Stimulated activated CD8-positive, alpha-beta memory T cell treated with anti-CD3 and anti-CD28 coated beads, Interleukin-15, amount 100 ng/mL, for 24 hours (primary cell): ENCODE measurements around the gene SH3RF3.

Experiments
- DNase-seq: peaks from one replicate; pipeline ENCODE4 v3.0.0-alpha.2; 2020; ENCODE audit warnings: low read depth

The SH3RF3 gene

GRCh38 chr2:109139002-109139401, 10.0 kb downstream of the SH3RF3 start:
- no peak for DNase-seq

GRCh38 chr2:109139865-109140396, 10.9 kb downstream of the SH3RF3 start:
- no peak for DNase-seq

DNA sequence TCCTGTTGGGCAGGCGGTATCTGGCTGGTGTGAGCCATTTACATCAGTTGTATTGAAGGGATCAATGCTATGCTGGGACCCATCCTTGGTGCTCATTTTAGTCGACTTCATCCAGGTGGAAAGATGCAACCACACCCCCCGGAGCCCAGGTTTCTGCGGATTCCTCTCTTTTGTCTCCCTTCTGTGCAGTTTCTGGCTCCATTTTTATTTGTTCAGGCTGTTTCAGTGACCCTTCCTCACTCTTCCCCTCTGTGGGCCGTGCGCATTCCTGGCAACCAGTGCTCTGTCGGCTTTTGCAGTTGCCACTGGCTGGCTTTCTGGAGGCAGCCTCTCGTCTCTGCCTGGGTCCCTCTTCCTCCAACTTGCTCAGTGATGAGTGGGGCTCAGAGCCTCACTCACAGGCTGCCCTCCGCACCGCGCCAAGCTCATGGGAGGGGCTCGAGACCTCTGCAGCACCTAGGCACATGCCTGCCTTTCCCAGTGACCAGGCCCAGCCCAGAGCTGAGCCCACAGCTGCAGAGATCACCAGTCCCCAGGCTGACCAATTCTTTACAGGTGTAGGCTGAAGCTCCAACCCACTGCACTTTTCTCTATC, 12.1 kb downstream of the SH3RF3 start:
- DNase-seq: no peak

GRCh38 chr2:109141727-109142283, 12.8 kb downstream of the SH3RF3 start:
- no peak for DNase-seq

- no peak for DNase-seq
Measured at GRCh38 chr2:109142416-109143210, 13.6 kb downstream of the SH3RF3 start.

DNA sequence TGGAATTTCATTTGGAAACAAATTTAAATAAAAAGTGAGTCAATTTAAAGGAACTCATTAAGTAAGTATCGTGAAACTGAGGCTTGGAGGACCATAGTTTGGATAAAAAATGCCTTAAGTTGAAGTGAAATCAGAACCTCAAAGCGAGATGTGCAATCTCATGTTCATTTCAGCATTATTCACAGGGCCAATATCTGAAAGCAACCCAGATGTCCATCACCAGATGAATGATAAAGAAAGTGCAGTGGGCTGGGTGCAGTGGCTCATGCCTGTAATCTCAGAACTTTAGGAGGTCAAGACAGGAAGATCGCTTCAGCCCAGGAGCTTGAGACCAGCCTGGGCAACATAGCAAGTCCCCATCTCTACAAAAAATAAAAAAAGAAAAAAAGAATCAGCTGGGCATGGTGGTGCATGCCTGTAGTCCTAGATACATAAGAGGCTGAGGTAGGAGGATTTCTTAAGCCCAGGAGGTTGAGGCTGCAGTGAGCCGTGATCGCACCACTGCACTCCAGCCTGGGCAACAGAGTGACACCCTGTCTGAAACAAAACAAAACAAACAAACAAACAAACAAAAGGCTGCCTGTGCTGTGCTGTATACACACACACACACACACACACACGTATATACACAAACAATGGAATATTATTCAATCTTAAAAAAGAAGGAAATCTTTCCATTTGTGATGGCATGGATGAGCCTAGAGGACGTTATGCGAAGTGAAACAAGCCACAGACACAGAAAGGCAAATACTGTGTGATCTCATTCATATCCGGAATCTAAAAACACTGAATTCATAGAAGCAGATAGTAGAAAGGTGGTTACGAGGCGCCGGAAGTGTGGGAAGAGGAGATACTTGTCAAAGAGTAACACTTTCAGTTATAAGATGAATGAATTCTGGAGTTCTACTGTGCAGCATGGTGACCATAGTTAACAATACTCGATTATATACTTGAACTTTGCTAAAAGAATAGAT, 14.5 kb downstream of the SH3RF3 start:
- DNase-seq: peak; percentile 16

DNA sequence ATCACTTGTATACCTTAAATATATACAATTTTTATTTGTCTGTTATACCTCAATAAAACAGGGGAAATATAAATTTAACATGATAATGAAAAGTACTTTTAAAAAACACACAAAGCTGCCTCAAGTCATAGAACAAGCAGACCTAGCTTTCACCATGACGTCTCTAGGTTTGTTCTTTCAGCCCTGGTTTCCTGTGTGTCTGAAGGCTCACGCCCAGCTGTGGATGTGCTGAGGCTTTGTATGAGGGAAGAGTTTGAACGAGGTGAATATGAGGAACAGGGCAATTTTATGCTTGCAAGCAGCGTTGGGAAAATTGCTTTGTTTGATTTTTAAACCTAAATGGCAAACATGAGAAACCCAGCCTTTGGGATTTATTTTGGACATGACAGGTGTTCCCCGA, 15.3 kb downstream of the SH3RF3 start:
- DNase-seq: no peak

DNA sequence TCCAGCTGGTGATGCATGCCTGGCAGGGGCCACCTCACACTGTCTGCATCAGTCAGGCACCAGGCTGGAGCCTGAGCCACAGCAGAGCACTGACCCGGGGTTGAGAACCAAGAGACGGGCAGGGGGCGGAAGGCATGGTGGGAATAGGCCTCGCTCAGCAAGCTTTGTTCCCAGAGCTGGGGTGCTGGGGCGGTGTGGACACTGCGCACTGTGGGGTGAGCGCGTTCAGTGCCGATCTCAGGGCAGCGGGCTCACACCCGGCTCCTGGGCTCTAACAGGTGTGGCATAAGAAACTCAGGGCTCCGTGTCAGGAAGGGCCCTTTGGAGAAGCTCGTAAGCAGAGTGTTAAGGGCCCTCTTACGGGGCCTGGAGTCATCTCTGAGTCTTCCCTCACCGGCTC, 15.7 kb downstream of the SH3RF3 start:
- no peak for DNase-seq

- no peak for DNase-seq
Measured at GRCh38 chr2:109145286-109145685, 16.3 kb downstream of the SH3RF3 start.

DNA sequence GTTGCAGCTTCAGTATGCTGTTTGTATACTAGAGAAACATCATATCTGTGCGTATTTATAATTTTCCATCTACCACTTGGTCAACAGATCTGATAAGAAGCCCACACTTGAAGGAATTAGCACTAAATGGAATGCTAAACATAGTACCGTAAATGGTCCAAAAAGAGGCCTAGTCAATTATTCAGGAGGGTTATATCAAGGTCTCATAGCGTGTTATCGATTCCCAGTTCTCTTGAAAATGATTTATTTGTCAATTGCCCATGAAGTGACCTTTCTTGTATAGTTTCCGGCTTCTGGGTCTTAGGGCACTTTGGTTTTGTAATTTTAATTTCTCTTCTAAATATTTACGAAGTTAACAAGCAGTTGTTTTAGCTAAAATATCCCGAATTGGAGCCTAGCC, 18.4 kb downstream of the SH3RF3 start:
- no peak for DNase-seq

GRCh38 chr2:109148117-109148746, 19.2 kb downstream of the SH3RF3 start:
- DNase-seq: no peak

DNA sequence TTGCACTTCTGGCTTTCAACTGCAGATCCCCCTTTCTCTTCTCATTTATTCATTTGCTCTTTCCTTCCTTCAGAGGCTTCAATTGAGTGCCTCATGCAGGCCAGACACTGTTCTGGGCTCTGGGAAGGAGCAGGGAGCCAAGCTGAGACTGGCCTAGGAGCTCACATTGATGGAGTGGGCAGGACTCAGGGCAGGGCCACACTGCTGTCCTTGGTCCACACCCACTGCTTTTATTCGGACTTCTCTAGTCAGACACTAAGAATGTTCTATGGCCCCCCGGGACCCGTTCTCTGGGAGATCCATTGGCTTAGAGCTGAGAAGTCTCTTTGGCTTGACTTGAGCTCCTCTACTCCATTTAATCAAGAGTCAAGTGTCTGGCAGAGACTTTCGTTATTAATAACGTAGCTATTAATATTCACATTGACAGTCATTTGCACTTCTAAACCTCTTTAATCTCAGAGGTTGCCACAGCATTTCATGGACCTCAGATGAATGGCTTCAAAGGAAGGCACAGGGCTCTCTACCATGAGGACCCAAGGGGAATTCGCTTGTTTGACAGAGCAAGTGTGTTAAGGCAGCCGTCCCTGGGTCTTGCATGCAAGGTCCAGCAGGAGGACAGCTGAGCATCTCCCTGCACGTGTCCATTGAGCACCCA, 20.1 kb downstream of the SH3RF3 start:
- no peak for DNase-seq

DNA sequence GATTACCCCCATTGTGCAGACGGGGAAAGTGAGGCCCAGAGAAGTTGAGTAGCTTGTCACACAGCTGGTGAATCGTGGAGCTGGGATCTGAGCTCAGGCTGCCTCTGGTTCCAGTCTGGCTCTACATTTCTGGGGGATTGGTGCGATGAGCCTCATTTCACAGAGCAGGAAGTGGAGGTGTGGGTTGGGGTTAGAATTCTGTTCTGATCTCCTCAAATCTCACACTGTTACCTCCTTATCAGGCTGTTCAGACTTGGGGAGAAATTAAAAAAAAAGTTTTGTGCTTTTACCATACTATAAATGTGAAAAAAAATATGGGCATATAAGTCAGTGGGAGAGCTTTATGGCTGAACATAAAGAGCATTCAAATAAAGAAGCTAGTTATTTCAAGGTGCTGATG, 21.6 kb downstream of the SH3RF3 start:
- DNase-seq: no peak

- DNase-seq: no peak
Measured at GRCh38 chr2:109151519-109151918, 22.5 kb downstream of the SH3RF3 start.

DNA sequence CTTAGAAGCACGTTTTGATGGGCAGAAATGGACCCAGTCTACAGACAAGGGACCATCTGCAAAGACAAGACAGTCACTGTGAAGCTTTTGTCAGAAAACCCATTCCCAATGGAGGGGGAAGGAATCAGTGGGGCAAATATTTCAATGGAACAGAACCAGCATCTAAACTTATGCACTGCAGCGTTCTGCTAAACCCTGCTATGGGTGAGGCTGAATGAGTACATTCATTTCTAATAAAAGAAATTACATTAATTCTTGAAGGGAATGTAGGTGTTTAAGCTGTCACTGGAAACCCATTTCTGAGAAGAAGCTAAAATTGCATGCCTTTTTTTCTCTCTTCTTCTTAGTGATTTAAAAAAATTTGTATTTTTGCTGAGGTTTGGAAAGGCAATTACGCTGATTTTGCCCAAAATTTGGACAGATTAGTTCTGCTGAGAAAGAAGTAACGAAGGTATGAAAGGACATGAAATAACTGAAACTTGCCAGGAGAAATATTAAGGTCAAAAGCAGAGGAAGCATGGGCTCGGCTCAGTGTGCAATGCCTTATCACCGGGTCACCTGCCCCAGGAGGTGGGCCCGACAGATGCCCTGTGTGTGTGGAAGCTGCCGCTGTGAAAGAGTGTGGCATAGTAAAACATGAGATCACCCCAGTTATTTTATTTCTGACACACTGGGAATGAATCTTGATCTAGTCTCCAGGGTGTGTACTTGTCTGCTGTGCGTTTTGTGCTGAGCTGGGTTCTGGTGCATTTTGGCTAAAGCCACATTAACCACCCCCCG, 24.2 kb downstream of the SH3RF3 start:
- DNase-seq: no peak

GRCh38 chr2:109153807-109154206, 24.8 kb downstream of the SH3RF3 start:
- no peak for DNase-seq

DNA sequence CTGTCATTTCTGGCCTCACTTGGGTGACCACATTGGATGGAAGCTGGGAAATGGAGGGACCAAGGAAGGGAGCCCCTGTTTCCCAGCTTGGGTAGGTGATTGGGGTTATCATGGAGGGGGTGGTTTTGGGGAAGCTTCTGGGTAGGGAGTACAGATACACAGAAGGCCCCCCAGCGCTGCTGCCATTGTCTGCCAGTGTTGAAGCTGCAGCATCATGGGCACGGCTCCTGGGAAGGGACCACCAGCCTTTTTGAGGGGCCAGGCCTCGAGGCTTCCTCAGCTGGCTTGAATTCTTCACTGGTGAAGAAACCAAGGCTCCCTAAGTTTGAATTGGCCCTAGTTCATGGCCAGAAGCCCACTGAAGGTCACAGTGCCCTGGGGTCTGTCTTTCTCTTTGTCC, 25.2 kb downstream of the SH3RF3 start:
- DNase-seq: no peak

DNA sequence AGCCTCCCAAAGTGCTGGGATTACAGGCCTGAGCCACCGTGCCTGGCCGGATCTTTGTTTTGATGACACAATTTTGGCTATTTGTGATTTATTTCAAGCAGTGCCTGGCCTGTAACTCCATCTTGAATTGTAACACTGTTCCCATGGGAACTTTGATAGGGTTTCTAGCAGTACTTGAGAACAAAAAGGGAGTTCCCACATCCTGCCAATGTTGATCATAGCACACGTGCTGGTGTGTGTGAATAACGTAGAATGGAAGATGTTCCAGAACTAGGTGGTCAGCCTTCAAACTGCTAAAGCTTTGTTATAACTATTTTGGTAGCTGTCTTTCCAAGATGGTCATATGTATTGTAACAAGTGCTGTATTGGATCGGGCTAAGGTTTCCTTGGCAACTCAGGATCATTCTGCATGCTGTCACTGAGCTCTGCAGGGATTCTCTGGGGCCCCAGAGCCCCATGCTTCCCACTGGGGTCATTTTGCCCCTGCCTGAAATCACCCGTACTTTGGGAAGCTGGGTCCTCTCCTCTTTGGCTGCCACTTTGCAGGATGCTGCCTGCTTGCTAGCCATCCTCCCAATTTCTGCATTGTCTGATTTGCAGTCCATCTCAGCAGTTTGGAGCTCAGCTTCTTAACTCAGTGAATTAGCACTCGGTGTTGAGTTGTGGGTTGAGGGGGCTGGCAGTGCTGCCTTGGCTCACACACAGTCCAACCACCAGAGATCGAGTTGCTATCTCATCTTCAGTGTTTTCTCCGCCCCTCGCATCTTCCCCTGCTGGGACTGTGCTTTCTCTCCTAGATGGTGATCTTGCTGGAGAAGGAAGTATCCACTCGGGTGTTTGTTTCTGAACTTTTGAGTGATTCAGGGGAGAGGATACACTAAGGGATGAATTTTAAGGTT, 26.8 kb downstream of the SH3RF3 start:
- no peak for DNase-seq

- DNase-seq: no peak
Measured at GRCh38 chr2:109157563-109158105, 28.6 kb downstream of the SH3RF3 start.
